GM19035 (cell line): ENCODE results near the gene TMEM218.

Source experiments
- ATAC-seq: cut with Tn5 transposase; IDR thresholded peaks from one replicate; pipeline ENCODE4 v1.9.1; 2021; ENCODE audit not compliant: unreplicated experiment

The TMEM218 gene

DNA sequence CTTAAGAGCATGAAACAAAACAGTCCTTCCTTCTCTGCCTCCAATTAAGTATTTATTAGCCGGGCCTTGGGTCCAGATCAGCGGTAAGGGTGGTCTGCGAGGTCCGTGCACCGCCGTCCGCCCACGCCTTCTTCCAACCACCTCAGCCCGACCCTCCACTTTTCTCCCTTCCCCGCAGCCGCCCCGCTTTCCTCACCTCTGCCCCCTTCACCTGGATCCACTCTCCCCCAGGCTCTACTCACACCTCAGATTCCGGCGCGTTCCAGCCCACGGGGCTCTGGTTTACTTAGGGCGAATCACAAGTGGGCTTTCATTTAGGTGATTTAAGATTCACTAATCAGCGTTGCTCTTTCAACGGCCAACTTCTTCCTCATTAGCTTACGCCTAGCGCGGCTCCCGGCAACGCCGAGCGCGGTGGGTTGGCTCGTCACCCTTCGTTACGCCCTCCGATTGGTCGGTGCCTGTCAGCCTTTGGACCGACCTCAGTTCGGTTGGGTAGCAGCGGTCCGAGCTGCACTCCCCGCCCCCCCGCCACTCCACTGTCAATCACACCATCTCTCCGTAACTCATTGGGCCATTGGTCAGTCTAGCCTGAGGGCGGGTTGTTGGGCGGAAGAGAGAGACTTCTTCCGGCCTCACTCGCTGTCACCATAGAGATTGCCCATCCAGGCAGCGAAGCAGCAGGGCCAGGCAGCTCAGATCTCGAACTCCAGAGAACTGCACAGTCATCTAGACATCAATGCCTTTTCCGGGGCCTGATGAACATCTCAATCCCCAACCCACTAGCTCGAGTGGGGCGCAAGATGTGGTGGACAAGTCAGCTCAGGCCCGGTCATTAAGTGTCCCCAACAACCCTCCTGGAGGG lies at the start of gene TMEM218:
Gene TMEM218, minus strand, starts transcription at position 284 of the 865 bp plus-strand sequence. CDS start 9,385 bp downstream, outside the sequence.
- peak; percentile 98 for ATAC-seq

DNA sequence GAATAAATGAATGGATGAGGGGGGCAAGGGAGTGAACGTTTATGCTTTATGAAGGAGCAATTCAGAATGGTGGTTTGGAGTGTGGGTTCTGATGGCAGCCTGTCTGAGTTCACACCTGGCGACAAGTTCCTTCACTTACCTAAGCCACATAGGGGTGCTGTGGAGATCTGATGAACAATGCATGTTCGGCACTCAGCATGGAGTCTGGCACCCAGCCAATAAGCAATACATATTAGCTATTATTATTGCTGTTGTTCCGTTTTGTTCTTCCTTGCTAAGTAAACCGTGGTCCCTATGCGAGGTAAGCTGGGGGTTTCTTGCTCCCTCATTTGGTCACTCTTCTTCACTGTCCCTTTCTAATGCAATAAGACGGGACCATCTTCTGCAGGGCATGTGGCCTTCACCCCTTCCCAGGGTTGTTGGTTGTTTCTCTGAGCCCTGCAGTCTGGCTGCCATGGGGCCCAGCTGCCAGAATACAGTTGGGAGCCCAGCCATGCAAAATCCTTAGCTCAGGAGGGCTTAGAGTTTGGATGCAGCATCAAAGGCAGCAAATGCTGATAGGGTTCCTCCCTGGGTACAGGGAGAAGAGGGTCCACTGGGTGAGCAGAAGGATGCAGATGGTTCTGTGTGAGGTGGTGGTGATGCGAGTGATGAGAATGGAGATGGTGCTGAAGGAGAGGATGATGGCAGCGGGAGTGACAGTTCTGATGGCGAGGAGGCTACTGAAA lies 46.7 kb upstream of the TMEM218 start:
- no peak for ATAC-seq

DNA sequence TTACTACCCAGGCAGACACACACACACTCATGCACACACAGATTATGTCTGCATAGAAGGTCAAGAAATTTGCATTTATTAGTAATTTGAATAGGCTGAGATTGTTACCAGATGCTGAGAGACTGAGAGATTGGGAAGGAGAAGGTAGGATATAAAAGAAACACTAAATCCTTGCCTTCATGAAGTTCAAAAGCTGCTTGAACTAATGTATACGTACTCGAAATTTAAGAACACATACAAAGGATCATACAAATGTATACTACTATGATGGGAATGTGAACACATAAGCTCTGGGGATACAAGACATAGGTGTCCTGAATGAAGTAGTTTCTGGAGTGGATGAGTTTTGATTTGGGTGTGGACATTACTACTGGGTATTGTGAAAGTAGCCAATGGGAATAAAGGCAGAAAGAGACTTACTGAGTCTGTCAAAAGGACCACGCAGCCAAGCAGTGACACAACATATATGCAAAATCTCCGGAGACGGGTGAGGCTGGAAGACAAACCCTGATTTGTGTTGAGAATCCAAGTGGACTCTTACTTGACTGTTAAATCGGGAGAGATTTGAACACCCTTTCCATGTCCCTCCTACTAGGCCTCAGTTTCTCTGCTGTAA lies 45.8 kb upstream of the TMEM218 start:
- no peak for ATAC-seq

DNA sequence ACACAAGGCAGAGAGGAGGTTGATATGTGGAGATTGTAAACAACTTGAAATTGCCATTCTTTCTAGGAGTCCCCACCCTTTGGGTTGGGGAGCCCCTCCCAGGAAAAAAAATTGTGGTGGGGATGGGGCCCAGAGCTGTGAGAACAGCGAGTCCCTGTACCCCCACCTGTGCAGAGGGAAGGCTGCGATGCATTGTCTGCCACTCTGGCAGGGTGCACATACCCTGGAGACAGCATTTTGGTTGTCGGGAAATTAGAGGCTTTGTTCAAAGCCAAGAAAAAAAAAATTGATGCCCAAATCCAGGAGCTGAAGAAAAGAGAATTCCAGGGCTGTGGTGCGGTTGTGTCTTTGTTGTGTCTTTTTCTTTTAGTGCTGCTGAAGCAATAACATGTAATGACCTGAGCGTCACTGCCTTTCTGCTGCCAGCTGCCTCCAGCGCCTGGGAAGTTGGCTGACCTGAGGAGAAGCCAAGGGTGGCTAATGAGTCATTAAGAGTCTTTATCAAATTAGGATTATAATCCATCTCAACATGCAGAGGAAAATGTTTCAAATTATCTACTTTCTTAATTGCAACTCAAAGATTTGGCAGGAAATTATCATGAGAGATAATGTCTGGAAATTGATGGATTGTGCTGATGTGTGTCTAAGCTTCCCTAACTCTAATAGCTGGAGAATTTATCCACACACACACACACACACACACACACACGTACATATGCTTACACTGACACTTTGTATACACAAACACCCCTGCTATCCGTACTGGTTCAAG lies 45.1 kb upstream of the TMEM218 start:
- ATAC-seq = no peak

DNA sequence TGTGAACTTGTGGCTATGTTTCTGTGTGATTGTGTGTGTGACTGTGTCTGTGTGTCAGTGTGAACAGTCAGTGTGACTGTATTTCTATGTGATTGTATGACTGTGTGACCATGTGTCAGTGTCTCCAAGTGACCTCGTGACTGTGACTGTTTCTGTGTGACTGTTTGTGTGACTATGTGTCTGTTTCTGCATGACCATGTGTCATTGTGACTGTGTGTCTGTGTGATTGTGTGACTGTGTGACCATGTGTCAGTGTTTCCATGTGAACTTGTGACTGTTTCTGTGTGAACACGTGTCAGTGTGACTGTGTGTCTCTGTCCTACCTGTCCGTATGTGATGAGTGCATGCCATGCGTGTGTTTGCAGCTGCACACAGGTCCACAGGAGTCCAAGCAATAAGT lies 44.3 kb upstream of the TMEM218 start:
- ATAC-seq = no peak

DNA sequence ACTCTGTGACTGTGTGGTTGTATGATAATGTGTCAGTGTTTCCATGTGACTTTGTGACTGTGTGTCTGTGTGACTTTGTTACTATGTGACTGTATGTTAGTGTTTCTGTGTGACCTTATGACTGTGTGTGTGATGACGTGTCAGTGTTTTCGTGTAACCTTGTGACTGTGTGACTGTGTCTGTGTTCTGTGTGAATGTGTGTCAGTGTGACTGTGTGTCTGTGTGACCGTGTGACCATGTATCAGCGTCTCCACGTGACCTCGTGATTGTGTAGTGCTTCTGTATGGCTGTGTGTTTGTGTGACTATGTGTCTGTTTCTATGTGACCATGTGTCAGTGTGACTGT lies 43.6 kb upstream of the TMEM218 start:
- ATAC-seq = no peak

DNA sequence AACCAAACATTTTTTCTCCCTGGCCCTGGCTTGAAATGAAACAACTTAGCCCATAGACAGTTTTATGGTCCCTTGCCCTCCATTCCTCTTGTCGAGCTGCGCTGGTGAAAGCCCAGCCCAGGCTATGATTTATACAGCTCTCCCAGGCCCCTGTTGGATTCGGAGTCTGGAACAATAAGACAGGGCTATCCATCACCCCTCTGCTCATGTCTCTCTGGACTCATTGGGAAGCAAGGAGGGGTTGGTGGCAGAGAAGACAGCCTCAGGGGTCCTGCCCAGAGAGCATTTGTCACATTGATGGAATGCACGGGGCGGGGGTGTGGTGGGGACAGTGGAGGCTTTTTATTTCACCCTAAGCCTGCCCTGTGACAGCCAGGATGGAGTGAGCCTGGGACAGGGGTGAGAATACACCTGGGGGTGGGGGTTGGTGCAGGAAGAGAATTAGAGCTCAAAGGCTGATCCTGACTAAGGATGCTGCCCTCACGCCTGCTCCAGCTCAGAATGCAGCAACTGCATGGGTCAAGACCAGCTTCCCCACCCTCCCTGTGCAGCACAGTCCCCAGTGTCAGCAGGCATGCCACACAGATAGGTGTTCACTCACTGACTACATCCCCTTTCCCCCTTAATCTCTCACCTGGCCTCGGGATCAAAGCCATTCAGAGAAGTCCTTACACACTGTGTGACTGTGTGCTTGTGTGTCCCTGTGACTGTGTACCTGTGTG lies 43.1 kb upstream of the TMEM218 start:
- ATAC-seq = no peak

DNA sequence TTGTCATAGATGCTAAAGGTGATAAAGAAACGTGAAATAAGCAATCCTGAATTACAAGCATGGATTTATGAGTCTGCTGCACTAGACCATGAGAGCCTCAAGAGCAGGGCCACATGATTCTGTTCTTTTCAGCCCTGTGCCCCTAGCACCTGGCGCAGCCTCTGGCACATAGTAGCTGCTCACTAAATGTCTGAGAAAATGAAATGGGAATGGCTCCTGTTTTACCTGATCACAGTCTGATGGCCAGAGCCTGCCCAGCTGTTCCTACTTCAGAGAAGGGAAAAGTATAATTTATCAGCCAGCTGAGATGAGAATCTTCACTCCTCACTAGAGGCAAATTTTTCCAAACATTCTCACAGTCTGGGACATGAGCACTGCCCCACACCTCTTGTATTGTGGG lies 42.4 kb upstream of the TMEM218 start:
- ATAC-seq = no peak

DNA sequence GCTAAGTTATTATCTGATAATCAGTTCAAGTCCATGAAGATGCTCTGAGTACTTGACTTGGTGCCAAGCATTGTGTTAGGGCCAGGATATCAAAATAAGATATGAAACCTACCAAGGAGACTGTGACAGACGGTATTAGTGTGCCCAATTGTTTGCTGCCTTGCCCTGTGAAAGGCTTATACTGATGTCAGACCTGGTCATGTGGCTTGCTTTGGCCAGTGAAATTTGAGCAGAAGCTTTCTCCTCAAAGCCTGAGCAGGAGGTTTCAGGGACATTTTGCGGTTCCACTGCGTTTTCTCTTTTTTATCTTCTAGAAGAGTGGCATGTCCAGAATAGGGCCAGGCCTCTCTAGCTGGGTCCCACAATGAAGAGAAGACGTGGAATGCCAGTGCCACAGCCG lies 37.3 kb upstream of the TMEM218 start:
- no peak for ATAC-seq

DNA sequence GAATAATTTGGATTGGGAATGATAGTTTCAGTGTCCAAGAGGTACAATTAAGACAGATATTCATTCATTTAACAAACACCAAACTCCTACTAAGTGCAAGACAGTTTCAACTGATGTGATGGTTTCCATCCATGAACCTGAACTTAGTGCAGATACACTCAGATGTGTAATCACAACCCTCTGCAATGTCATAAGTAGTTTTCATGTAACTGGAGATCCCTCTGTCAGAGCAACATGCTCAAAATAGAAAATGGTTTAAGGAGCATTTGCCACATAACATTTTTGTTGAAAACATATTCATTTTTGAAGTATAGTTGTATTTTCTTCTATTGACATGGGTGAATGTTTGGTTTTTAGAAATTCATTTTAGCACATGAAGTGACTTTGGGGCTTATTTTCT lies 36.6 kb upstream of the TMEM218 start:
- no peak for ATAC-seq

DNA sequence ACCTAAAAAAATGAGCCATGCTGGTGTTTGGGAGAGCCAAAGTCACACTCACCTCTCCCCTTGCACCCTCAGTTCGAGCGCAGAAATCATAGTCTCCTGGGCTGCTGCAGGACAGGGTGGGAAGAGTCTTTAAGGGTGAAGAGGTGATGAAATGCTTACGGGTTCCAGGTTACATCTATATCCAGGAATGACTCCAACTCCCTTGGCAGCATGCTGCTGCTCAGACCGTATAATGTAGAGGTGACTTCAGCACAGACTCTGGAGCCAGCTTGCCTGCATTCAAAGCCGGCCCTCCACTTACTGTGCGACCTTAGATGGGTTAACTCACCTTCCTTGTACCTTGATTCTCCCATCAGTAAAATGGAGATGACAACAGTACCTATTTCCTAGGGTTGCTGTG lies 35.9 kb upstream of the TMEM218 start:
- ATAC-seq = no peak

DNA sequence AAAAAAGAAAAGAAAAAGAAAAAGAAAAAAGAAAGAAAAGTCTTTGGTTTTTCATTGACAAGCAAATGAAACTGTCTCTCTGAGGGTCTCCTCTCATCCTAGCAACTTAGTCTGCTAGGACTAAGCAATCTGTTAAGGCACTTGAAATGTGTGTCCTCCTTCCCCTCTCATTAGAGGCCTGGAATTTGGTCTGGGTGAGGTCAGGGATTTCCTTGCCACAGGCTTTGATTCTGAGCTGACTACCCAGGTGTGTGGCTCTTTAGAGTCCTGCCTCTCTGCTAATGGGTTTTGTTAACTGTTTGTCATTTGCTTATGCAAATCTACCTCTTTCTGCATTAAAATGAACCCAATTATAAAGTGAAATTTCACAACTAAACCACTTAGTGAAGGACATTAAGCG lies 34.8 kb upstream of the TMEM218 start:
- ATAC-seq = no peak

DNA sequence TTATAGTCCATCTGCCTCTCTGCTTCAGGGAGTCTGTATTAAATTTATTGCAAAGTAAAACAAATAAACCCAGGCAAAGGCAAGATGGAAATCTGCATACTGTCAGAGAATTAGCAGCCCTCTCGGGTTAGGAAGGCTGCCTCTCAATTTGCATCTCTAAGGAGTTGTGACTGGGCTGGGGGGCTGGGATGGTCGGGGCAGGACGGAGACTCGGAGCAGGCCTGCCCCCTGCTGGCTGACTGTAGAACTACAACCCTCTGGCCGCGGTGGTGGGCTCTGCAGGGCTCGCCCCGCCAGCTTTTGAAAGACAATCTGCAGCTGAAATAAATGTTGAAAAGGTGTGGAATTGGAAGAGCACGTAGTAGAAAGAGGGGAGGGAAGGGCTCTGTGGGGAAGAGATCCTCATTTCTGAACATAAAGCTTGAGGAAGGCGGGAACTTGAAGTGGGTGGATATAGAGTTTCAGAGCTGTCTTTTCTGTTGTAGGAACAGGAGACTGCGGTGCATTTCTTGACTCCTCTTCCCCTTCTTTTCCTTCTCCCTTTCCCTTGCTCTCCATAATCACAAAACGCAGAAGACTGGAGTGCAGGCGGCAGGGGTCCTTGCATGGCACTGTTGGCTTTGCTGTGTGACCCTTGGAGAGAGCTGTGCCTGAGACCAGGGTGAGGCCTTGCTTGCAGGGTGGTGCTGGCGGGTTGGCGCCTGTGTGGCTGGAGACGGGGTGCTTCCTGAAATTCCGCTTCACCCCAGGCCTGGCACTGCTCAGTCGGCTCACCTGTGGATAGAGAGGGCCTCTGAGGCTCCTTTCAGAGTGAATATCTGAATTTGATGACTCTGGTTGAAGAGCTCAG lies 30.5 kb upstream of the TMEM218 start:
- peak; percentile 90 for ATAC-seq

DNA sequence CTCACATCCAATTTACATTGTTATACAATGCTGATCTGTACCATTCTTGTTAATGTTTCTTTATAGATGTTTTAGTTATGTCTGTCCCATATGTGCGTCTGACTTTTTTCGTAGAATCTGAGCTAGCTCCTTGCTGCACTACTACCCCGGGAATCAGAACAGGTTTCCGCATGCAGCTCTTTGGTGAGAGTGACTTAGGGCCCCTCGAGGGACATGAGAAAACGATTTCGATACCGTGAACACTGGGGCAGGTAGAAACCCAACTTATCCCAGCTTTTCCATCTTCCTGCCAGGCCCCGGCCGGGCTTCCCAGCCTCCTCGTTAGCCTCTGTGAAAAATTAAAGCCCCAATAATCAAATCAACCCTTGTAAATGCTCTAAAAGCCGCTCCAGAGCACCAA lies 29.8 kb upstream of the TMEM218 start:
- no peak for ATAC-seq

DNA sequence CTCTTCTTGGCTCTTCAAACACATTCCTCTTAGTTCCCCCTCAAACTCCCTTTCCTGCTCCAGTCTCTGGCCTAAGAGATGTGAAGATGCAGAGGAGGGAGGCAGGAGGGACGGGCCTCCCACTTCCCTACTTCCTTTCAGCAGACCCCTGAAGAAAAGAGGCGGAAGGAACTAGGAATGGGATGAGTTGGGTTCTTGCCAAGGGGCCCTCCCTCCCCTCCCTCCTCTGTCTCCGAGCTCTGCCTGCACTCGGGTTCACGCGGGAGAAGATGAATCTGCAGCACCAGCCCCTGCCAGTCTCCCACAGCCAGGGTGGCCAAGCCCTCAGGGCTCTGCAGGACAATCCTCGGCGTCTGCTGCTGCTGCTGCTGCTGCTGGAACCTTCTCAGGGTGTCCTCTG lies 28.8 kb upstream of the TMEM218 start:
- no peak for ATAC-seq

DNA sequence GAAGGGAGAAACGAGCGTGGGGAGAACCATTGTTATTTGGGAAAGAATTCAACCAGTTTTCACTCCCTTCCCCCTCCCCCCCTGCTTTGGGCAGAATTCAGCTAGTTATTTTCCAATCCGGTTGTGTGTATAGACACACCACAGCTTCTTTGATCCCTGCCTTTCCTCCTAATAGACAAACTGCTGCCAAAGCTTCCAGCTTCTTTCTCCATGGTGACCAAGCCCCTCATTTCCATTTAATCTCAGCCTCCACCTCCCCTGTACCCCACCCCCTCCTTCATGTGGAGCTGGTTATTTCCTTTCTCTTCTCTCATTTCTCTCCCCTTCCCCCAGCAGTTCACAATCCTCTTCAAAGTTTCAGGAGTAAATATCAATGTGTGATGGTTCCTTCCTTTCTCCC lies 28.4 kb upstream of the TMEM218 start:
- no peak for ATAC-seq

DNA sequence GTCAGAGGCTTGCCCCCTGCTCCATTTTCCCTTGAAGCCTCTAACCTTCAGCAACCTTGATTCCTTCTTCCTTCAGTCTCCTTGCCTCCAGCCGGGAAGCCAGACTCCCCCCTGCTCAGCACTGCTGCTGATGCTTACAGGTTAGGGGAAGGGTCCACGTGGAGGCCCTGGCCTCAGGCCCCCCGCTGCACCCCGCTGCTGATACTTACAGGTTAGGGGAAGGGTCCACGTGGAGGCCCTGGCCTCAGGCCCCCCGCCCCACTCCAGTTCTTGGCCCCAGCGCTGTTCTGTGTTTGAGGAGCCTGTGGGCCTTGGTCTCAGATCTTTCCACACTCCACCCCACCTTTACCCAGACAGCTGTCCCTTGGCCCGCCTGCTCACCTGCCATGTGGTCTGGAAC lies 27.5 kb upstream of the TMEM218 start:
- ATAC-seq = no peak

DNA sequence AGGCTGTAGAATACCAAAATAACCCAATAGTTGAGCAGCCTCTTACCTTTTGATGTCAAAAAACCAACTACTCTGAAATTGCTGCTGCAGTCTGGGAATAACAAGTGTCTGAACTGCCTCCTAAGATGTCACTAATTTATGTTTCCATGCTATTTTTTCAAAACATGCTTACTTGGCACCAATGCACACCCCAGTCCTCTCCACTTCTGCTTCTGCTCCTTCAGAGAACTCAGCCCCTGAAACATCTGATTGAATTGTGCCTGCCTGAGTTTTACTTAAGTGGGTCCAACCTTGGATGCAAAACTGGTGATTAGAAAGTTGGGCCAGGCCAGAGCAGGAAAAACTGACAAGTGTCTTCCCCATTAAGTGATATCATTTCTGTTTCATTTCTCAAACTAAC lies 24.6 kb upstream of the TMEM218 start:
- no peak for ATAC-seq

DNA sequence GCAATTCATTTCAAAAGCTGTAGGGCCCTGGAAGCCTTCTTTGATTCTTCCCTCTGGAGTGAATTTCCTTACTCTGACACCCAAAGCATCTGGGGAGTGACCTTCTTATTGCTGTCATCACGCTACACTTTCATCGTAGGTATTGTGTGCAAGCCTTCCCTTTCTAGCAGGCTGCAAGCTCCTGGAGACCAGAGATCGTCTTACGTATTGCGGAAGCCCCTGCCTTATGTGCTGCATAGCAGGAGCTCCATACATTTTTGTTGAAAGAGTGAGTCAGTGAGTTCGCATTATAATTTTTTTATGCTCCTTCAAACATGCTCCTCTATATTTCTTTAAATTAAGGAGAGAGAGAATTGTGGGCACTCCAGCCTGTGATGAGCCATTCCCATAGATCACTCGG lies 21.2 kb upstream of the TMEM218 start:
- no peak for ATAC-seq

DNA sequence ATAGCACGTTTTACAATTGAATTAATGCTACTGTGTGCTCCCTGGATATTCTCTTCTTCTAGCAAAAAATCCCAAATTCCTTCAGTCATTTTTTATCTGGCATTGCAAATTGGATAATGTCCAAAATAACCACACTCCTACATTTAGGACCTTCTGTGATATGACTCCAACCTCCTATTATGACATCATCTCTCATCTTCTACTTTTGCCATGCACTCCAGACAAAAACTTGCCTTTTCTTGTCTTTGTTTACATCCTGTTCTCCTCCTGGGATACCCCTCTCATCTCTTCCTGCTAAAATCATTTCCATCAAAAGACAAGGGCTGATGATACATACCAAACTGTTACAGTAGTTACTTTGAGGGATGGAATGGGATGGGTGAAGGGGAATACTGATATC lies 20.6 kb upstream of the TMEM218 start:
- ATAC-seq = no peak
